Endothelial cell of umbilical vein (primary cell): Measurements from ENCODE around the gene DGKD. TPM values are rescaled to one million over a fixed set of nuclear protein-coding genes. Genes with fewer than 3 reads are reported as not detected.

ENCODE experiments used
- BruUV-seq: library from RNA; stranded (reverse); fragments of 400-500 nt; replicated peaks from 2 replicates; lab custom pipeline; 2021; lab: Mats Ljungman, UMichigan
- CTCF ChIA-PET: fragments of 300-600, 350-600 bp; sonication (Branson Sonifier 250); formaldehyde crosslinking; loops from one replicate; lab custom pipeline; 2021; ENCODE audit warnings: antibody characterized with exemption, inconsistent platforms; lab: Charles Lee
- POLR2A ChIA-PET: fragments of 300-600, 350-600 bp; sonication (Branson Sonifier 250); formaldehyde crosslinking; loops from one replicate; lab custom pipeline; 2021; ENCODE audit warnings: antibody characterized with exemption, inconsistent platforms; lab: Charles Lee
- DNase-seq: peaks from one replicate; pipeline ENCODE4 v3.0.0-alpha.2; 2011; ENCODE audit warnings: low read depth, low spot score
- FAIRE-seq: peaks from 2 replicates; lab custom pipeline; 2011; peaks lifted over from hg19 to GRCh38; lab: Jason Lieb, UNC
- H2AFZ ChIP-seq: 2 replicates; pipeline ENCODE4 v1.6.0; 2012; ENCODE audit warnings: low read depth, low read length, control low read depth, inconsistent platforms
- H3K27ac ChIP-seq: 2 replicates; pipeline ENCODE4 v1.5.1; 2011; ENCODE audit warnings: low read depth, mild to moderate bottlenecking, control low read depth, low read length, moderate library complexity; ENCODE audit not compliant: insufficient read depth
- H3K27me3 ChIP-seq, 2 experiments: 2 replicates each; pipeline versions ENCODE4 v1.6.0 to v1.6.1; 2011; ENCODE audit warnings: low read length in 2 of 2, mixed read lengths in 1 of 2; ENCODE audit not compliant: control insufficient read depth in 2 of 2, insufficient read depth in 2 of 2
- H3K36me3 ChIP-seq, 2 experiments: 2 replicates in 1 of 2; 3 replicates in 1 of 2; pipeline ENCODE4 v1.5.1; 2011; ENCODE audit warnings: low read length in 2 of 2, mild to moderate bottlenecking in 1 of 2, moderate library complexity in 1 of 2; ENCODE audit not compliant: control insufficient read depth in 2 of 2, insufficient read depth in 2 of 2; ENCODE audit errors: extremely low read depth in 1 of 2
- H3K4me1 ChIP-seq: 3 replicates; pipeline ENCODE4 v1.5.1; 2011; ENCODE audit warnings: mild to moderate bottlenecking, low read length; ENCODE audit not compliant: control insufficient read depth, insufficient read depth; ENCODE audit errors: extremely low read depth
- H3K4me2 ChIP-seq: 2 replicates; pipeline ENCODE4 v1.6.1; 2011; ENCODE audit warnings: low read length, control low read depth, mixed read lengths; ENCODE audit not compliant: insufficient read depth
- H3K4me3 ChIP-seq, 3 experiments: fragments of 200-600 bp in 1 of 3; sonication (generic), shearing (Covaris generic) in 1 of 3; replicated peaks in 1 of 3; 2 replicates each; pipeline ENCODE4 v1.5.1; 2011 to 2016; ENCODE audit warnings: control low read depth in 3 of 3, low read length in 3 of 3, mild to moderate bottlenecking in 2 of 3, inconsistent platforms in 1 of 3, low read depth in 1 of 3, moderate library complexity in 1 of 3; ENCODE audit not compliant: insufficient read depth in 1 of 3
- H3K79me2 ChIP-seq: 2 replicates; pipeline ENCODE4 v1.6.0; 2012; ENCODE audit warnings: low read length, inconsistent platforms; ENCODE audit not compliant: control insufficient read depth, insufficient read depth
- H3K9ac ChIP-seq: replicated peaks from 2 replicates; pipeline ENCODE3; 2011; ENCODE audit warnings: low read length, control low read depth; ENCODE audit not compliant: insufficient read depth; ENCODE audit errors: extremely low read depth
- H3K9me1 ChIP-seq: replicated peaks from 3 replicates; pipeline ENCODE4 v1.6.0; 2011; ENCODE audit warnings: mild to moderate bottlenecking, low read length; ENCODE audit not compliant: control insufficient read depth, insufficient read depth; ENCODE audit errors: extremely low read depth
- H3K9me3 ChIP-seq: replicated peaks from 2 replicates; pipeline ENCODE4 v1.5.1; 2012; ENCODE audit warnings: low read length, inconsistent platforms; ENCODE audit not compliant: control insufficient read depth, insufficient read depth
- H4K20me1 ChIP-seq: replicated peaks from 2 replicates; pipeline ENCODE3; 2011; ENCODE audit warnings: mild to moderate bottlenecking, low read length; ENCODE audit not compliant: control insufficient read depth, insufficient read depth; ENCODE audit errors: extremely low read depth
- EZH2 ChIP-seq: IDR thresholded peaks from 2 replicates; pipeline ENCODE4 v1.6.1; 2012; ENCODE audit warnings: borderline replicate concordance, low read depth, mild to moderate bottlenecking, moderate library complexity, low read length, inconsistent platforms; ENCODE audit not compliant: severe bottlenecking
- FOS ChIP-seq: IDR thresholded peaks from 2 replicates; pipeline ENCODE4 v1.6.1; 2011; ENCODE audit warnings: mild to moderate bottlenecking, low read length, moderate library complexity, borderline replicate concordance; ENCODE audit not compliant: insufficient read depth
- GATA2 ChIP-seq: IDR thresholded peaks from 2 replicates; pipeline ENCODE4 v1.7.0; 2011; ENCODE audit warnings: low read depth, mild to moderate bottlenecking, moderate library complexity, mixed read lengths, low read length; ENCODE audit not compliant: insufficient read length, insufficient read depth
- JUN ChIP-seq: IDR thresholded peaks from 2 replicates; pipeline ENCODE4 v1.6.1; 2011; ENCODE audit warnings: borderline replicate concordance, low read depth; ENCODE audit not compliant: insufficient read length, insufficient read depth
- MYC ChIP-seq: IDR thresholded peaks from one replicate; pipeline ENCODE4 v1.6.1; 2011; ENCODE audit warnings: mild to moderate bottlenecking, low read depth, low read length
- POLR2A ChIP-seq: IDR thresholded peaks from 2 replicates; pipeline ENCODE4 v1.6.1; 2012; ENCODE audit warnings: low read depth, mild to moderate bottlenecking, control low read depth, low read length
- POLR2AphosphoS5 ChIP-seq: IDR thresholded peaks from 2 replicates; pipeline ENCODE4 v1.6.1; 2012; ENCODE audit warnings: low read depth, mild to moderate bottlenecking, control low read depth, low read length, moderate library complexity; ENCODE audit not compliant: insufficient read depth
- dilution Hi-C: fragments of 300-500 bp; cut with MboI; formaldehyde crosslinking; loops from one replicate; pipeline ENCODE4 v1.15.0; 2019; ENCODE audit warnings: low sequenced_read_pairs; ENCODE audit not compliant: extremely low pct_ligation_motif_present
- intact Hi-C: fragments of 100-400 bp; cut with micrococcal nuclease; formaldehyde crosslinking; loops from one replicate; pipeline ENCODE4 v1.10.0; 2022
- polyA plus RNA-seq, 4 experiments: library from polyadenylated mRNA; depleted of rRNA in 3 of 4; stranded (reverse) in 3 of 4; unstranded in 1 of 4; fragments of >200 nt; gene quantifications; 2 replicates each; pipeline versions ENCODE4 v1.2.1 to v1.2.3, GENCODE V29; 2011 to 2012; ENCODE audit warnings: missing spikeins in 1 of 4
- total RNA-seq: library from RNA; stranded (reverse); gene quantifications from 2 replicates; pipeline ENCODE4 v1.2.3, GENCODE V29; 2021
- TF ChIP-seq, protein P1 (sequence below): IDR thresholded peaks from 2 replicates; pipeline ENCODE4 v1.6.1; 2011; ENCODE audit not compliant: insufficient read depth, insufficient read length
- TF ChIP-seq, protein P2 (sequence below), 2 donors: IDR thresholded peaks; 1 replicate in 1 of 2; 2 replicates in 1 of 2; pipeline ENCODE4 v1.5.1; 2011; ENCODE audit warnings: low read length in 2 of 2, mild to moderate bottlenecking in 2 of 2, moderate library complexity in 2 of 2, control low read depth in 1 of 2, inconsistent platforms in 1 of 2, low read depth in 1 of 2; ENCODE audit not compliant: insufficient read depth in 1 of 2; ENCODE audit errors: extremely low read depth in 1 of 2

Gene DGKD
- total and polyA plus RNA-seq, 2 donors (not counting 3 experiments of a cell fraction or from before 2014, with no cell fraction given): 10.8 to 36.6 TPM

GRCh38 chr2:233411162-233411561 lies 56.9 kb downstream of the DGKD start:
- dilution Hi-C loops: no loop called here
- H3K4me2 ChIP-seq: no peak overlapping the region

More at GRCh38 chr2:233411162-233411561, 56.9 kb downstream of the DGKD start:
- Histone ChIP-seq H3K79me2 (no peaks in the 10 kb centered on the region), H3K27ac (no peak overlapping the region), H3K4me3 (no peak overlapping the region), H3K9me1 (no peaks in the 10 kb centered on the region), H3K27me3 (no peaks in the 10 kb centered on the region), H3K9ac (no peak overlapping the region), H3K4me1 (peaks cover 24% of the 10 kb centered on the region), H3K36me3 (no peaks in the 10 kb centered on the region), H2AFZ (no peak overlapping the region), H4K20me1 (no peaks in the 10 kb centered on the region), H3K9me3 (no peaks in the 10 kb centered on the region)
- DNase-seq (no peak), FAIRE-seq (no peak)
- intact Hi-C loops: loop anchor here (10.0 kb wide), 1 partner anchor 326 kb away; no protein-coding TSS in a partner anchor
- POLR2A ChIA-PET: no interaction called here
- TF ChIP-seq EZH2: no peak
- no peak for TF ChIP-seq GATA2
- no peak for TF ChIP-seq POLR2AphosphoS5
- TF ChIP-seq, protein P1, sequence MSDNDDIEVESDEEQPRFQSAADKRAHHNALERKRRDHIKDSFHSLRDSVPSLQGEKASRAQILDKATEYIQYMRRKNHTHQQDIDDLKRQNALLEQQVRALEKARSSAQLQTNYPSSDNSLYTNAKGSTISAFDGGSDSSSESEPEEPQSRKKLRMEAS: no peak
- TF ChIP-seq, protein P2, sequence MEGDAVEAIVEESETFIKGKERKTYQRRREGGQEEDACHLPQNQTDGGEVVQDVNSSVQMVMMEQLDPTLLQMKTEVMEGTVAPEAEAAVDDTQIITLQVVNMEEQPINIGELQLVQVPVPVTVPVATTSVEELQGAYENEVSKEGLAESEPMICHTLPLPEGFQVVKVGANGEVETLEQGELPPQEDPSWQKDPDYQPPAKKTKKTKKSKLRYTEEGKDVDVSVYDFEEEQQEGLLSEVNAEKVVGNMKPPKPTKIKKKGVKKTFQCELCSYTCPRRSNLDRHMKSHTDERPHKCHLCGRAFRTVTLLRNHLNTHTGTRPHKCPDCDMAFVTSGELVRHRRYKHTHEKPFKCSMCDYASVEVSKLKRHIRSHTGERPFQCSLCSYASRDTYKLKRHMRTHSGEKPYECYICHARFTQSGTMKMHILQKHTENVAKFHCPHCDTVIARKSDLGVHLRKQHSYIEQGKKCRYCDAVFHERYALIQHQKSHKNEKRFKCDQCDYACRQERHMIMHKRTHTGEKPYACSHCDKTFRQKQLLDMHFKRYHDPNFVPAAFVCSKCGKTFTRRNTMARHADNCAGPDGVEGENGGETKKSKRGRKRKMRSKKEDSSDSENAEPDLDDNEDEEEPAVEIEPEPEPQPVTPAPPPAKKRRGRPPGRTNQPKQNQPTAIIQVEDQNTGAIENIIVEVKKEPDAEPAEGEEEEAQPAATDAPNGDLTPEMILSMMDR (IDR thresholded peaks at IDR 0.05; ENCODE audit: extremely low read depth in 1 of 2, insufficient read depth in 1 of 2, low read depth in 1 of 2, low read length in 2 of 2): no peak
- no peak for TF ChIP-seq POLR2A
- no peak for TF ChIP-seq JUN
- TF ChIP-seq MYC: no peak
- no peak for TF ChIP-seq FOS
- no TSS peak for BruUV-seq
- CTCF ChIA-PET: interaction anchor here (11.2 kb wide), 1 partner anchor 33 kb away, joined by 191 read pairs; no protein-coding TSS in a partner anchor
